ENCODE results near the gene GABBR1. TPM values are rescaled to one million over a fixed set of nuclear protein-coding genes. Genes with fewer than 3 reads are reported as not detected.

The GABBR1 gene
- total and polyA plus RNA-seq, 2 donors (not counting 3 experiments of a cell fraction or from before 2014, with no cell fraction given) = 43.6 to 50.8 TPM

DNA sequence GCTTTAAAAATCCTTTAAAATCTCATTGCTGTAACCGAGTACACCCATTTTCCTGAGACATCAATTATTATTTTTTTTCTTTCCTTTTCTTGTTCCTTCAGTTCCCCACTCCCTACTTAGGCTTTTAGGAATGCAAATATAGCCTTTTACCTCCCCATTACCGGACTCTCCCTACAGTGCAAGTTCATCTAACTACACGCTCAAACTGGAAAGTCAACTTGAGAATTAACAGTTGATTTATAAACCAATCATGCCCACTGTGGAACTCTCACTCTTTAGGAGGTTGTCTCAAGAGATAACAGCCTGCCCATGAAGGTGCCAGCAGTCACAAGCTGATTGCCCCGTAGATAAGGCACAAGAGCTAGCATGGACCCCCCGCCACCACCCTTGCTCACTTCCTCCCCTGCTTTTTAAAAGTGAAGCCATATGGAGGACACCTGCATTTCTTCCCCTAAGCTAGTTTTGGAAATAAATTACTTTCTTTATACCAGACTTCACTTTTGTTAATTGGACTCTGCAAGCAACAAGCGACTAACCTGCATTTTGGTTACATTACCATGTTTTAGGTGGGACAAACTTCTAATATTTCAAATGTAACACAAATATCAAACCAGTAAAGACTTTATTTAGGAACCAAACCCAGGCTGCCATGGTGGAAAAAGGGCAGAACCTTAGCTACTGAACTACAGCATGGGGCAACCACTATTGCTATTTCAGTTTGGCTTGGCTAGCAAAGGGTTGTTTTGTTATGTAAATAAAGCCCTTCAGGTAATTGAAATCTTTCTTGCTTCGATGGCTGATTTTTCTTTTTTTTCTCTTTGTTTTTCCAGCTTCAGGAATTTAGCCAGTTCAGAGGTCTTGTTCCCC, 108.3 kb downstream of the GABBR1 start:
- no TSS peak for BruUV-seq (replicated peaks)
- dilution Hi-C loops (cut with MboI; ENCODE audit: extremely low pct_ligation_motif_present, low sequenced_read_pairs) (no loop called here), intact Hi-C loops (cut with micrococcal nuclease) (loop anchor here (5.0 kb wide), 1 partner anchor 762 kb away; no protein-coding TSS in a partner anchor)
- ChIA-PET POLR2A (no interaction called here), CTCF (no interaction called here)
- FAIRE-seq (no peak), DNase-seq (ENCODE audit: low read depth, low spot score) (no peak)
- H3K9me3 ChIP-seq (replicated peaks; ENCODE audit: control insufficient read depth, insufficient read depth, low read length) = no peaks in the 10 kb centered on the region
- H3K9ac ChIP-seq (replicated peaks; ENCODE audit: extremely low read depth, insufficient read depth, low read length) = no peak overlapping the region
- no peak overlapping the region for H2AFZ ChIP-seq (ENCODE audit: low read depth, low read length)
- no peak overlapping the region for H3K4me3 ChIP-seq (replicated peaks in 1 of 3; ENCODE audit: insufficient read depth in 1 of 3, low read depth in 1 of 3, low read length in 3 of 3)
- no peaks in the 10 kb centered on the region for H3K36me3 ChIP-seq (ENCODE audit: control insufficient read depth in 2 of 2, extremely low read depth in 1 of 2, insufficient read depth in 2 of 2, low read length in 2 of 2)
- H3K27me3 ChIP-seq (ENCODE audit: control insufficient read depth in 2 of 2, insufficient read depth in 2 of 2, low read length in 2 of 2) = no peaks in the 10 kb centered on the region
- H3K9me1 ChIP-seq (replicated peaks; ENCODE audit: control insufficient read depth, extremely low read depth, insufficient read depth, low read length) = no peaks in the 10 kb centered on the region
- no peaks in the 10 kb centered on the region for H3K4me1 ChIP-seq (ENCODE audit: control insufficient read depth, extremely low read depth, insufficient read depth, low read length)
- H3K27ac ChIP-seq (ENCODE audit: insufficient read depth, low read depth, low read length) = no peak overlapping the region
- no peak overlapping the region for H3K4me2 ChIP-seq (ENCODE audit: insufficient read depth, low read length)
- no peaks in the 10 kb centered on the region for H3K79me2 ChIP-seq (ENCODE audit: control insufficient read depth, insufficient read depth, low read length)
- TF ChIP-seq POLR2A (IDR thresholded peaks at IDR 0.05; ENCODE audit: low read depth, low read length) = no peak
- TF ChIP-seq, protein P1, sequence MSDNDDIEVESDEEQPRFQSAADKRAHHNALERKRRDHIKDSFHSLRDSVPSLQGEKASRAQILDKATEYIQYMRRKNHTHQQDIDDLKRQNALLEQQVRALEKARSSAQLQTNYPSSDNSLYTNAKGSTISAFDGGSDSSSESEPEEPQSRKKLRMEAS (IDR thresholded peaks at IDR 0.05; ENCODE audit: insufficient read depth, insufficient read length) = no peak
- TF ChIP-seq EZH2 (IDR thresholded peaks at IDR 0.05; ENCODE audit: borderline replicate concordance, low read depth, low read length, severe bottlenecking) = no peak
- no peak for TF ChIP-seq MYC (IDR thresholded peaks at IDR 0.05; ENCODE audit: low read depth, low read length)
- TF ChIP-seq JUN (IDR thresholded peaks at IDR 0.05; ENCODE audit: borderline replicate concordance, insufficient read depth, insufficient read length, low read depth) = no peak
- TF ChIP-seq GATA2 (IDR thresholded peaks at IDR 0.05; ENCODE audit: insufficient read depth, insufficient read length, low read depth, low read length) = no peak
- TF ChIP-seq, protein P2, sequence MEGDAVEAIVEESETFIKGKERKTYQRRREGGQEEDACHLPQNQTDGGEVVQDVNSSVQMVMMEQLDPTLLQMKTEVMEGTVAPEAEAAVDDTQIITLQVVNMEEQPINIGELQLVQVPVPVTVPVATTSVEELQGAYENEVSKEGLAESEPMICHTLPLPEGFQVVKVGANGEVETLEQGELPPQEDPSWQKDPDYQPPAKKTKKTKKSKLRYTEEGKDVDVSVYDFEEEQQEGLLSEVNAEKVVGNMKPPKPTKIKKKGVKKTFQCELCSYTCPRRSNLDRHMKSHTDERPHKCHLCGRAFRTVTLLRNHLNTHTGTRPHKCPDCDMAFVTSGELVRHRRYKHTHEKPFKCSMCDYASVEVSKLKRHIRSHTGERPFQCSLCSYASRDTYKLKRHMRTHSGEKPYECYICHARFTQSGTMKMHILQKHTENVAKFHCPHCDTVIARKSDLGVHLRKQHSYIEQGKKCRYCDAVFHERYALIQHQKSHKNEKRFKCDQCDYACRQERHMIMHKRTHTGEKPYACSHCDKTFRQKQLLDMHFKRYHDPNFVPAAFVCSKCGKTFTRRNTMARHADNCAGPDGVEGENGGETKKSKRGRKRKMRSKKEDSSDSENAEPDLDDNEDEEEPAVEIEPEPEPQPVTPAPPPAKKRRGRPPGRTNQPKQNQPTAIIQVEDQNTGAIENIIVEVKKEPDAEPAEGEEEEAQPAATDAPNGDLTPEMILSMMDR (IDR thresholded peaks at IDR 0.05; ENCODE audit: extremely low read depth in 1 of 2, insufficient read depth in 1 of 2, low read depth in 1 of 2, low read length in 2 of 2) = no peak
- TF ChIP-seq FOS (IDR thresholded peaks at IDR 0.05; ENCODE audit: borderline replicate concordance, insufficient read depth, low read length) = no peak
- TF ChIP-seq POLR2AphosphoS5 (IDR thresholded peaks at IDR 0.05; ENCODE audit: insufficient read depth, low read depth, low read length) = no peak
- H4K20me1 ChIP-seq (replicated peaks; ENCODE audit: control insufficient read depth, extremely low read depth, insufficient read depth, low read length) = no peaks in the 10 kb centered on the region

All from endothelial cell of umbilical vein (primary cell).